Spleen (tissue), 11 donors: ENCODE measurements around the gene CLIP2. TPM values are rescaled to one million over a fixed set of nuclear protein-coding genes. Genes with fewer than 3 reads are reported as not detected.
A peak's percentile ranks its signal among the peaks of the same experiment; 100 is the strongest.

Experiments
- DNase-seq: peaks from one replicate; pipeline ENCODE4 v3.0.0-alpha.2; 2020
- H3K27ac ChIP-seq, 8 donors: fragments of 200-600 bp; sonication (generic) in 7 of 8; 1 replicate in 4 of 8; 2 replicates in 4 of 8; pipeline versions ENCODE4 v1.5.0 to v1.8.0; 2016 to 2021; ENCODE audit warnings: inconsistent platforms in 4 of 8, mild to moderate bottlenecking in 4 of 8, moderate library complexity in 1 of 8
- H3K27me3 ChIP-seq, 7 donors: fragments of 200-600 bp; sonication (generic) in 6 of 7; replicated peaks in 1 of 7; 1 replicate in 4 of 7; 2 replicates in 3 of 7; pipeline versions ENCODE4 v1.5.0 to v1.8.0; 2016 to 2021; ENCODE audit warnings: inconsistent platforms in 3 of 7, mild to moderate bottlenecking in 1 of 7
- H3K36me3 ChIP-seq, 6 donors: fragments of 200-600 bp; sonication (generic) in 5 of 6; 1 replicate in 4 of 6; 2 replicates in 2 of 6; pipeline versions ENCODE4 v1.5.0 to v1.8.0; 2016 to 2021; ENCODE audit warnings: inconsistent platforms in 2 of 6
- H3K4me1 ChIP-seq, 6 donors: fragments of 200-600 bp; sonication (generic) in 5 of 6; 1 replicate in 3 of 6; 2 replicates in 3 of 6; pipeline versions ENCODE4 v1.5.0 to v1.8.0; 2016 to 2021; ENCODE audit warnings: inconsistent platforms in 3 of 6
- H3K4me3 ChIP-seq, 8 donors: fragments of 200-600 bp; sonication (generic) in 7 of 8; 1 replicate in 4 of 8; 2 replicates in 4 of 8; pipeline versions ENCODE4 v1.5.0 to v1.8.0; 2016 to 2021; ENCODE audit warnings: inconsistent platforms in 4 of 8, mild to moderate bottlenecking in 4 of 8, moderate library complexity in 2 of 8
- H3K9me3 ChIP-seq, 8 donors: fragments of 200-600 bp; sonication (generic) in 7 of 8; 1 replicate in 4 of 8; 2 replicates in 4 of 8; pipeline versions ENCODE4 v1.5.0 to v1.8.0; 2016 to 2021; ENCODE audit warnings: inconsistent platforms in 4 of 8
- POLR2A ChIP-seq, 3 donors: fragments of 450-650 bp; IDR thresholded peaks; one replicate each; pipeline ENCODE4 v1.5.1; 2017; ENCODE audit warnings: antibody characterized with exemption in 3 of 3, mild to moderate bottlenecking in 1 of 3
- POLR2AphosphoS5 ChIP-seq, 3 donors: sonication (generic); formaldehyde crosslinking; IDR thresholded peaks; one replicate each; pipeline ENCODE4 v1.5.1; 2017; ENCODE audit warnings: antibody characterized with exemption in 3 of 3
- WGBS, 5 donors: extraction: QIAGEN DNeasy Blood & Tissue Kit in 3 of 5; methylation state at CpG; one replicate each; pipeline versions ENCODE4 v1.1.5 to v1.1.7; 2013 to 2018; 5-methylcytosine and 5-hydroxymethylcytosine counted together
- intact Hi-C: fragments of 100-400 bp; cut with DNase I; formaldehyde crosslinking; loops from one replicate; pipeline ENCODE4 v1.15.0; 2023; ENCODE audit warnings: low total_unique reads
- polyA plus RNA-seq, 3 donors: library from polyadenylated mRNA; stranded (reverse); fragments of 200-250 nt; gene quantifications; one replicate each; pipeline ENCODE4 v1.2.1, GENCODE V29; 2013
- total RNA-seq, 7 donors: library from RNA; depleted of rRNA in 3 of 7; stranded (reverse); fragments of >200 nt in 3 of 7; fragmentation: NEBNext Ultra II Directional in 4 of 7; extraction: Animal tissue kit (Norgen Biotek cat#: 25700) in 4 of 7; gene quantifications; one replicate each; pipeline versions ENCODE4 v1.1.0 to v1.2.1, GENCODE V29; 2016 to 2021
- TF ChIP-seq, protein P1 (sequence below), 11 experiments: fragments of 200-600 bp in 7 of 11; fragments of 450-650 bp in 4 of 11; sonication (generic) in 4 of 11; IDR thresholded peaks in 8 of 11; conservative IDR thresholded peaks in 3 of 11; 1 replicate in 7 of 11; 2 replicates in 4 of 11; pipeline versions ENCODE4 v1.4.0 to v1.8.0; 2016 to 2021; ENCODE audit warnings: antibody characterized with exemption in 11 of 11, inconsistent platforms in 4 of 11, mild to moderate bottlenecking in 1 of 11
- donor health status: healthy with polysubstance abuse.
- donor health status: DM: no; HTN: no; CAD: no; lungs with moderate emphysema.
- donor health status: DM: no; HTN: no; CAD: no.
- donor health status: Bipolar disorder and iron deficiency.
- donor health status: healthy.
- donor health status: DM: no; HTN: no; CAD: no.
- donor health status: DM: yes; HTN: yes; CAD: no.

CLIP2 gene
- total and polyA plus RNA-seq, 10 donors, result 2.7 to 18.6 (median 16.9) TPM

DNA sequence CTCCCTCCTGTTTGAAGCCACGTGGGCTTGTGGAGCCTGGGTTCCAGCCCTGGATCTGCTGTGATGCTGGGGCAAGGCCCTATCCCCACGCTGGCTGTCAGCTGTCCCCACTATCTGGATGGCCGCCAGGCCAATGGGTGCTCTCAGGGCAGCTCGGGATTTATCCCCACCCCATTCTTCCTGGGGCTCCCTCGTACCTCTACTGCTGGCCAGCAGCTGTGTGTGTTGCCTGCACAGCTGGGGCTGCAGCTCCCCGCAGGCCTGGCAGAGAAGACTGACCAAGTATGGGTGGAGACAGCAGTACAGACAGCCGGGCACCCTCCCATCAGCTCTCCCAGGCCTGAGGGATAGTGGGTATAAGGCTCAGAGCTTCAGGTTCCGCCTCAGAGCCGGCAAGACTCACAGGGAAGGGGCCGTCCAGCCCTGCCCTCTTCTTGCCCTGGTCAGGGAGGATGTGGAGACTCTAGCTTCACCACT, 13.6 kb downstream of the CLIP2 start:
- no peak overlapping the region for H3K27ac ChIP-seq
- no peaks in the 10 kb centered on the region for H3K36me3 ChIP-seq
- DNase-seq, result no peak
- intact Hi-C loops, result no loop called here
- no peak overlapping the region for H3K4me3 ChIP-seq
- H3K4me1 ChIP-seq, result peaks cover 6 to 28% (median 19%) of the 10 kb centered on the region in 6 donors
- 76 to 83% (median 79%) methylated on average over 6 to 10 of the region's 10 CpGs for WGBS, 5 donors
- TF ChIP-seq, protein P1, sequence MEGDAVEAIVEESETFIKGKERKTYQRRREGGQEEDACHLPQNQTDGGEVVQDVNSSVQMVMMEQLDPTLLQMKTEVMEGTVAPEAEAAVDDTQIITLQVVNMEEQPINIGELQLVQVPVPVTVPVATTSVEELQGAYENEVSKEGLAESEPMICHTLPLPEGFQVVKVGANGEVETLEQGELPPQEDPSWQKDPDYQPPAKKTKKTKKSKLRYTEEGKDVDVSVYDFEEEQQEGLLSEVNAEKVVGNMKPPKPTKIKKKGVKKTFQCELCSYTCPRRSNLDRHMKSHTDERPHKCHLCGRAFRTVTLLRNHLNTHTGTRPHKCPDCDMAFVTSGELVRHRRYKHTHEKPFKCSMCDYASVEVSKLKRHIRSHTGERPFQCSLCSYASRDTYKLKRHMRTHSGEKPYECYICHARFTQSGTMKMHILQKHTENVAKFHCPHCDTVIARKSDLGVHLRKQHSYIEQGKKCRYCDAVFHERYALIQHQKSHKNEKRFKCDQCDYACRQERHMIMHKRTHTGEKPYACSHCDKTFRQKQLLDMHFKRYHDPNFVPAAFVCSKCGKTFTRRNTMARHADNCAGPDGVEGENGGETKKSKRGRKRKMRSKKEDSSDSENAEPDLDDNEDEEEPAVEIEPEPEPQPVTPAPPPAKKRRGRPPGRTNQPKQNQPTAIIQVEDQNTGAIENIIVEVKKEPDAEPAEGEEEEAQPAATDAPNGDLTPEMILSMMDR (IDR thresholded peaks at IDR 0.05 in 8 of 11, conservative IDR thresholded peaks at IDR 0.05 in 3 of 11), result no peak
- TF ChIP-seq POLR2A (IDR thresholded peaks at IDR 0.05) (no peak), POLR2AphosphoS5 (IDR thresholded peaks at IDR 0.05) (no peak)
- H3K9me3 ChIP-seq, result no peaks in the 10 kb centered on the region
- peaks cover 0 to 13% (median 0%) of the 10 kb centered on the region in 7 donors for H3K27me3 ChIP-seq

DNA sequence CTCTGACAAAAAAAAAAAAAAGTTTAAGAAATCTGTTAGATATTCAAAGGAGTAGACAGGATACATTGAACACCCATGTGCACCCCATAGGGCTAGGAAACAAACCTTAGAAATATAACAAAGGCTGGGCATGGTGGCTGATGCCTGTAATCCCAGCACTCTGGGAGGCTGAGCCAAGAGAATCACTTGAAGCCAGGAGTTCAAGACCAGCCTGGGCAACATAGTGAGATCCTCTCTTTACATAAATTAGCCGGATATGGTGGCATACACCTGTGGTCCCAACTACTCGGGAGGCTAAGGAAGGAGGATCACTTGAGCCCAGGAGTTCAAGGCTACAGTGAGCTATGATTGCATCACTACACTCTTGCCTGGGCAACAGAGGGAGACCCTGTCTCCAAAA, 15.3 kb downstream of the CLIP2 start:
- H3K27ac ChIP-seq, result no peak overlapping the region
- peaks cover 0 to 13% (median 0%) of the 10 kb centered on the region in 7 donors for H3K27me3 ChIP-seq
- WGBS, 5 donors, result 85 to 97% (median 90%) methylated on average over 2 of the region's 2 CpGs
- H3K9me3 ChIP-seq, result no peaks in the 10 kb centered on the region
- H3K4me3 ChIP-seq, result no peak overlapping the region
- H3K36me3 ChIP-seq, result no peaks in the 10 kb centered on the region
- peaks cover 6 to 28% (median 18%) of the 10 kb centered on the region in 6 donors for H3K4me1 ChIP-seq
- TF ChIP-seq POLR2A (IDR thresholded peaks at IDR 0.05), result no peak
- TF ChIP-seq, protein P1 (IDR thresholded peaks at IDR 0.05 in 8 of 11, conservative IDR thresholded peaks at IDR 0.05 in 3 of 11), result no peak
- TF ChIP-seq POLR2AphosphoS5 (IDR thresholded peaks at IDR 0.05), result no peak
- intact Hi-C loops, result no loop called here
- no peak for DNase-seq

DNA sequence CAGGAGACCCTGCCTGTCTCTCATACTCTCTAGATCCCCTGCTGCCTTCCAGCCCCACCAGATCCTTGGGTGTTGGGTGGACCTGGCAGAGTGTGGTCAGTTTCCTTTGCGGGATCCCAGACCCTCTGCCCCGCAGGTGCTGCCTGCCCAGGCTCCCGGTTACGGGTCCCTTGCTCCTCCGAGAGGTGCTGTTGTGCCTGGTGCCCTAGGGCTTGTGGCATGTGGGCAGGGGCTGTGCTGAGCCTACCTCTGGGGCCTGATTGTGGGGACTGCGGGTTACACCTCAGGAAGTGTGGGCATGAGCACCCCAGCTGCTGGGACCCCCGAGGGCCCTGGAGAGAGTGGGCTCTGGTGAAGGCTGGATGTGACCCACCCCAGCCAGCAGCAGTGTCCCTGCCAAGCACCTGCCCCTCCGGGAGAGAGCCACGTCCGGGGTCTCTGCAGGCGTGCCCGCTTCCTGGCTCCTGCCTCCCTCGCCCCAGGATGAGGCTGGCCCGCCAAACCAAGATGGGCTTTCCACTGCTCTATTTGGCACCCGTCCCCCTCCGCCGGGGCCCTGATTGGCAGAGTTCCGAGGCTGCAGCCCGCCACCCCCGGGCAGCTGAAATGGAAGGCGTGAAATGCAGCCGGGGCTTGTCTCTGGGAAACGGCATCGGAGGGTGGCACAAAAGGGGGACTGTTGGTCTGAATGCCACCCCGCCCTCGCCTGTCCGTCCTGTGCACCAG, 17.0 kb downstream of the CLIP2 start:
- 17 to 40% (median 27%) methylated on average over 16 to 27 of the region's 27 CpGs for WGBS, 5 donors
- Histone ChIP-seq H3K27me3 (peaks cover 0 to 13% (median 0%) of the 10 kb centered on the region in 7 donors), H3K27ac (peak overlapping the region in 4 of 8 donors; percentile 21 to 55 (median 45)), H3K4me1 (peaks cover 6 to 28% (median 18%) of the 10 kb centered on the region in 6 donors), H3K36me3 (no peaks in the 10 kb centered on the region), H3K4me3 (peak overlapping the region in 3 of 8 donors; percentile 5 to 55 (median 14)), H3K9me3 (no peaks in the 10 kb centered on the region)
- intact Hi-C loops, result no loop called here
- no peak for DNase-seq
- TF ChIP-seq, protein P1 (IDR thresholded peaks at IDR 0.05 in 8 of 11, conservative IDR thresholded peaks at IDR 0.05 in 3 of 11), result no peak

DNA sequence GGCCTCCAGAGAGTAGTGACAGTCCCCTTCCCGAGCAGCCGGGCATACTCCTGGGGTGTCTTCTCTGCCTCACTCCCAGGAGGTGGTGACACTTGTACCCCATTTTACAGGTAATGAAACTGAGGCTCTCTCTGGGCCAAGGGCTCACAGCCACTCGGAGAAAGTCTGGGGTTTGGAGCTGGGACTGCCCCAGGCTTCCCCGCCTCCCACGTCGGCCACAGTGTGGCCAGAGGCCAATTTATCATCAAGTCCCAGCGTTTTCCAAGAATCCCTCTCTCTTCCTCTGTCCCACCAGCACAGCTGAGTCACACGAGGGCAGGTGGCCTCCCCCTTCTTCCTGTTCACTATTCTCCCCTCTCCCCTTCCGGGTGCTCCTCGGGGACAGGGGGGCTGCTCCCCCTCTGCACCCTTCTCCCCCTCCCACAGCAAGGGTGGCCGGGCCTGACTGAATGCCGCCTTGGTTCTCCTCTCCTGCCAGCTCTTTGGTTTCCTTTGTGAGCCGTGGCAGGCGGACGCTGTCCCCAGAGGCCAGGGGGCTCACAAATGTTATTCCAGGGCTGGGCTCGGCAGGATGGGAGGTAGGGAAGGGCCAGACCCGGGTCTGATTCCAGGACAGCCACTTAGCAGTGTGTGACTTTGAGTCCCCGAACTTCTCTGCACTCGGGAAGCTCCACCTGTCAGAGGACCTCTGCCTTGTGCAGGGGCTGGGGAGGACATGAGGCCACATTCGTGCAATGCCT, 17.7 kb downstream of the CLIP2 start:
- Histone ChIP-seq H3K4me3 (peak overlapping the region in 3 of 8 donors; percentile 5 to 55 (median 14)), H3K27me3 (peaks cover 0 to 13% (median 0%) of the 10 kb centered on the region in 7 donors), H3K9me3 (no peaks in the 10 kb centered on the region), H3K36me3 (no peaks in the 10 kb centered on the region), H3K4me1 (peaks cover 6 to 28% (median 18%) of the 10 kb centered on the region in 6 donors), H3K27ac (peak overlapping the region in 5 of 8 donors; percentile 38 to 55 (median 51))
- 10 to 21% (median 13%) methylated on average over 15 to 20 of the region's 20 CpGs for whole genome bisulfite sequencing, 5 donors
- TF ChIP-seq, protein P1 (IDR thresholded peaks at IDR 0.05 in 8 of 11, conservative IDR thresholded peaks at IDR 0.05 in 3 of 11), result no peak
- peak in 2 of 3 donors; percentile 30 to 35 for TF ChIP-seq POLR2AphosphoS5 (IDR thresholded peaks at IDR 0.05)
- no peak for DNase-seq
- intact Hi-C loops, result no loop called here
